ENCODE data around the gene BBS9.

- TF ChIP-seq EZH2phosphoT487 (IDR thresholded peaks at IDR 0.05; ENCODE audit: low read depth), result no peak
- TF ChIP-seq, protein P1, sequence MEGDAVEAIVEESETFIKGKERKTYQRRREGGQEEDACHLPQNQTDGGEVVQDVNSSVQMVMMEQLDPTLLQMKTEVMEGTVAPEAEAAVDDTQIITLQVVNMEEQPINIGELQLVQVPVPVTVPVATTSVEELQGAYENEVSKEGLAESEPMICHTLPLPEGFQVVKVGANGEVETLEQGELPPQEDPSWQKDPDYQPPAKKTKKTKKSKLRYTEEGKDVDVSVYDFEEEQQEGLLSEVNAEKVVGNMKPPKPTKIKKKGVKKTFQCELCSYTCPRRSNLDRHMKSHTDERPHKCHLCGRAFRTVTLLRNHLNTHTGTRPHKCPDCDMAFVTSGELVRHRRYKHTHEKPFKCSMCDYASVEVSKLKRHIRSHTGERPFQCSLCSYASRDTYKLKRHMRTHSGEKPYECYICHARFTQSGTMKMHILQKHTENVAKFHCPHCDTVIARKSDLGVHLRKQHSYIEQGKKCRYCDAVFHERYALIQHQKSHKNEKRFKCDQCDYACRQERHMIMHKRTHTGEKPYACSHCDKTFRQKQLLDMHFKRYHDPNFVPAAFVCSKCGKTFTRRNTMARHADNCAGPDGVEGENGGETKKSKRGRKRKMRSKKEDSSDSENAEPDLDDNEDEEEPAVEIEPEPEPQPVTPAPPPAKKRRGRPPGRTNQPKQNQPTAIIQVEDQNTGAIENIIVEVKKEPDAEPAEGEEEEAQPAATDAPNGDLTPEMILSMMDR (IDR thresholded peaks at IDR 0.05; ENCODE audit: low read depth, low read length), result no peak
Observed at GRCh38 chr7:33091111-33091531, 38.2 kb upstream of the BBS9 start.

Data from OCI-LY3 (cell line).